GM12874 (cell line): ENCODE results near the gene DRP2.

ENCODE experiments used
- CTCF ChIP-seq: IDR thresholded peaks from 2 replicates; pipeline ENCODE4 v1.5.1; 2011; ENCODE audit warnings: low read depth, mild to moderate bottlenecking, control low read depth, low read length, moderate library complexity; ENCODE audit not compliant: insufficient read depth

Gene DRP2, protein sequence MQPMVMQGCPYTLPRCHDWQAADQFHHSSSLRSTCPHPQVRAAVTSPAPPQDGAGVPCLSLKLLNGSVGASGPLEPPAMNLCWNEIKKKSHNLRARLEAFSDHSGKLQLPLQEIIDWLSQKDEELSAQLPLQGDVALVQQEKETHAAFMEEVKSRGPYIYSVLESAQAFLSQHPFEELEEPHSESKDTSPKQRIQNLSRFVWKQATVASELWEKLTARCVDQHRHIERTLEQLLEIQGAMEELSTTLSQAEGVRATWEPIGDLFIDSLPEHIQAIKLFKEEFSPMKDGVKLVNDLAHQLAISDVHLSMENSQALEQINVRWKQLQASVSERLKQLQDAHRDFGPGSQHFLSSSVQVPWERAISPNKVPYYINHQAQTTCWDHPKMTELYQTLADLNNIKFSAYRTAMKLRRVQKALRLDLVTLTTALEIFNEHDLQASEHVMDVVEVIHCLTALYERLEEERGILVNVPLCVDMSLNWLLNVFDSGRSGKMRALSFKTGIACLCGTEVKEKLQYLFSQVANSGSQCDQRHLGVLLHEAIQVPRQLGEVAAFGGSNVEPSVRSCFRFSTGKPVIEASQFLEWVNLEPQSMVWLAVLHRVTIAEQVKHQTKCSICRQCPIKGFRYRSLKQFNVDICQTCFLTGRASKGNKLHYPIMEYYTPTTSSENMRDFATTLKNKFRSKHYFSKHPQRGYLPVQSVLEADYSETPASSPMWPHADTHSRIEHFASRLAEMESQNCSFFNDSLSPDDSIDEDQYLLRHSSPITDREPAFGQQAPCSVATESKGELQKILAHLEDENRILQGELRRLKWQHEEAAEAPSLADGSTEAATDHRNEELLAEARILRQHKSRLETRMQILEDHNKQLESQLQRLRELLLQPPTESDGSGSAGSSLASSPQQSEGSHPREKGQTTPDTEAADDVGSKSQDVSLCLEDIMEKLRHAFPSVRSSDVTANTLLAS

DNA sequence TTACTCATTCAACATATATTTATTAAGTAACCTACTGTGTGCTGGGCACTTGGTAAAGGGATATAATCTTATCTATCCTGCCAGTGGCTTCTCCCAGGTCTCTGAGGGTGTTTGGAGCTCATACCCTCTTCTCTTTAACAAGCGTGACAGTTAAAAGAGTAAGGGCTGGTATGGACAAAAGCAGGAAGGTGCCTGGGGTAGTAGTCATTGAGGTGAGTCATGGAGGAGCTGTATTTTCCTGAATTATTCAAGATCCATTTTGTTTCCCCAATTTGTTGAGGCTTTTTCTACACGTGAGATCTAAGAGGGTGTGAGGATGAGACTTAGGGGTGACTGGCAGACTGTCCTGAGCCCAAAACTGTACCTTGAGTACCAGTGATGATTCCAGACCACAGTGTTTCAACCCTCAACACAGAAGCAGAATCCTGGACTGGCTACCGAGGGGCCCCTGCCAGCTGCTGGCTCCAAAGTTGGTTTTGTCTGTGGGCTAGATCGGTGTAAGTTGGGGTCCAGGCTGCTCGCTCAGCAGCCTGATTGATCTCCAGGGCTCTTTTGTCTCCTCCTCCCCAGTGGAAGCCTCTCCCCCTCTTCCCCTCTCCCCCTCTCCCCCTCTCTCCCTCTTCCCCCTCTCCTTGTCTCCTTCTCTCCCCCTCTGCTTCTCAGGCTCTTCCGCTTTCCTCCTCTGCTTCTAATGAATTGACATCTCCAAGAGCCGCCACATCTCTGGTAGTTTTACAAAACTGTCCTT lies at the start of gene DRP2:
Gene DRP2 (plus strand): TSS at position 671 of the 748 bp plus-strand sequence. CDS start 11,862 bp downstream, outside the sequence.
- TF ChIP-seq CTCF = no peak

DNA sequence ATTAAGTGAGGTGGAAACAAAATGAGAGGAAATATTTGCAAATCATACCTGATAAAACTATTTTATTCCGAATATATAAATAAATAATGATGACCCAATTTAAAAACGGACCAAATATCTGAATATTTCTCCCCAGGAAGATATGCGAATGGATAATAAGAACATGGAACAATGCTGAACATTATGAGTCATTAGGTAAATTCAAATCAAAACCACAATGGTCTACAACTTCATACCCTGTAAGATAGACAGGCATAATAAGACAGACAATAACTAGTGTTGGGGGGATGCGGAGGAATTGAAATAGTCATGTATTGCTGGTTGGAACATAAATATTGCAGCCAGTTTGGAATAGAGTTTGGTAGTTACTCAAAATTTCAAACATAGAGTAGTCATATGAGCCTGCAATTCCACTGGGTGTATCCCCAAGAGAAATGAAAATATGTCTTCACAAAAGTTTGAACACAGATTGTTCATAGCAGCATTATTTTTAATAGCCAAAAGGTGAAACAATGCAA lies 47.6 kb upstream of the DRP2 start:
- TF ChIP-seq CTCF = no peak

DNA sequence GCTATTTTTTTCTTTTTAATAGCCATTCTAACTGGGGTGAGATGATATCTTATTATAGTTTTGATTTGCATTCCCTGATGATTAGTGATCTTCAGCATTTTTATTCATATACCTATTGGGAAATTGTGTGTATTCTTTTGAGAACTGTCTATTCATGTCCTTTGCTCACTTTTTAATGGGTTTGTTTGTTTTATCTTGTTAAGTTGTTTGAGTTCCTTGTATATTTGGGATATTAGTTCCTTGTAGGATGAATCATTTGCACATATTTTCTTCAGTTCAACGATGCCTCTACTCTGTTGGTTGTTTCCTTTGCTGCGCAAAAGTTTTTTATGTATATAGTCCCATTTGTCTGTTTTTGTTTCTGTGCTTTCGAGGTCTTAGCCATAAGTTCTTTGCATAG lies 43.1 kb upstream of the DRP2 start:
- TF ChIP-seq CTCF = no peak

DNA sequence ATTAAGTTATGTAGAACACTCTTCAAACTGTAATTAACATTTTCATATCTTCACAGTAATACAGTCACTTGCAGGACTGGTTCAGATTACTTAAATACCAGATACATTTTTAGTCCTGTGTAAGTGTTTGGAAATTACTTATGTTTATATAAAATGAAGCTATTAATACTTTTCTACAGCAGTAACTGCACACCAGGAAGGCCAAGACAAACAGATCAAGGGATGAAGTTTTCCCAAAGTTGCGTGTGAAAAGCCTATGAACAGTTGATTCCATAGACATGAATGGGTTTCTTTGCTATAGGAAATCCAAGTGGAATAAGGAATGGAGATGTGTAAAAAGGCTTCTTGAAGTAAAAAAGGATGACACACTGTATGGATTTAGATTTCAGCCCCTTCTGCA lies 28.9 kb upstream of the DRP2 start:
- no peak for TF ChIP-seq CTCF

DNA sequence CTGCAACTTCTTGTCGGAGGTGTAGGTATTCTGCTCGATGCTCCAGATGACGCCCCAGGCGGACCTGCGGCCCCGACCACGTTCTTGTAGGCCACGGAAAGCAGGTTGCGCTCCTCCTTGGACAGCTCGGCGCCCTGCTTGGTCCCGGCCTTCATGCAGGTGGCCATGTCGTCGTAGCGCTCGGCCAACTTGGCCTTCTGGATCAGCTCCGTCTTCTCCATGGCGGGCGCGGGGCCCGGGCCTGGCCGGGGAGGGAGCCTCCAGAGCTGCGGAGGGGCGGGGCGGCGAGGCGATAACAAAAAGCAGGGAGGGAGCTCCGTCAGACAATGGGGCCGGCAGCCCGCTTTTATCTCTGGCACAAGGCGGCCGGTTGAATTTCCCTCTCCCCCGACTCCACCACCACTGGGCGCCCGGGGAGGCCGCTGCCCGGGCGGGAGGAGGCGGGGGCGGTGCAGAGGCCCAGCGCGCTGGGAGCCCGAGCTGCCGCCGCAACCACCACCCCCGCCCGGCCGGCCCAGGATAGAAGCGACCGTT lies 28.3 kb upstream of the DRP2 start:
- no peak for TF ChIP-seq CTCF

DNA sequence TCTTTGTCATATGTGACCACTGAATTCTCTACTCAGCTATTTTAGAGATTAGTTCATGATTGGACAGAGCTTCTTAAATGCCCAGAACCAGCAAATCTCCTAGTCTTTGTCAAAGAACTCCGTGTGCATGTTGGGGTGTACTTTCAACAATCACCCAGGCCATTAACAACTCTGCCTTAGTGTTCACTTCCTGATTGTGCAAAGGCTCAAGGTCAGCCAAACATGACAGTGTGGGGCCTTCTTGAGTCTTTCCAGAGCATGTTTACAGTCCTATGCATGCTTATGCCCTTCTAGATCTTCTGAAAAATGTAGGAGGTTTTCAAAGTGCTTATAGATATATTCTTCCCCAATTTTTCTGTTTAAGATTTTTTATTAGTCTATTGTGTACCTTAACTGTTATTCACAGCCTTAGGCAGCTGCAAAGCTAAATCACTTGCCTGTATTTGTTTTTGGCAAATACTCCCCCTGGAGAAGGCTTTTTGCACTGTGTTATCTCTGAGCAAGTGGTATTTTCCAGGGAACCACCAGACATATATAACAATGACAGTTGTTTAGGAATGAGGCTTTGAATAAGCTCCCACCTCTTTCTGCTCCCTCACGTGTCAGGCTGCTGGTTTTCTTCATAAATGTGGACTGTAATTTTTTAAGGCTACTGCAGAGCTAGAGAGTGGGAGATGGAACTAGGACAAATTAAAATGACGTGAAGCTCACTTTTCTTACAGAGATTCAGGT lies 24.0 kb upstream of the DRP2 start:
- TF ChIP-seq CTCF = no peak
